HG03558 (cell line): ENCODE data around the gene SDCBP2.

ENCODE experiments used
- ATAC-seq: cut with Tn5 transposase; IDR thresholded peaks from one replicate; pipeline ENCODE4 v1.9.1; 2021; ENCODE audit warnings: moderate number of reproducible peaks; ENCODE audit not compliant: unreplicated experiment; ENCODE audit errors: extremely low read depth

The SDCBP2 gene

GRCh38 chr20:1299522-1299921 is 29.4 kb downstream of the SDCBP2 start:
- no peak for ATAC-seq

GRCh38 chr20:1298888-1299511 is 29.9 kb downstream of the SDCBP2 start:
- no peak for ATAC-seq

- ATAC-seq: no peak
These were observed 30.8 kb downstream of the SDCBP2 start for GRCh38 chr20:1298166-1298565.

- ATAC-seq: no peak
These were observed 31.5 kb downstream of the SDCBP2 start for GRCh38 chr20:1297486-1297885.

- no peak for ATAC-seq
These were observed 32.0 kb downstream of the SDCBP2 start for GRCh38 chr20:1296922-1297321.

GRCh38 chr20:1296117-1296610 is 32.8 kb downstream of the SDCBP2 start:
- no peak for ATAC-seq

GRCh38 chr20:1295276-1295930 is 33.5 kb downstream of the SDCBP2 start:
- no peak for ATAC-seq

GRCh38 chr20:1294497-1294896 is 34.4 kb downstream of the SDCBP2 start:
- ATAC-seq: no peak

- no peak for ATAC-seq
These were observed 35.1 kb downstream of the SDCBP2 start for GRCh38 chr20:1293641-1294379.

GRCh38 chr20:1292620-1293019 is 36.3 kb downstream of the SDCBP2 start:
- no peak for ATAC-seq

GRCh38 chr20:1291191-1291741 is 37.7 kb downstream of the SDCBP2 start:
- no peak for ATAC-seq

- no peak for ATAC-seq
These were observed 41.0 kb downstream of the SDCBP2 start for GRCh38 chr20:1287787-1288569.

GRCh38 chr20:1287306-1287705 is 41.6 kb downstream of the SDCBP2 start:
- ATAC-seq: no peak

GRCh38 chr20:1286267-1287024 is 42.5 kb downstream of the SDCBP2 start:
- ATAC-seq: no peak

GRCh38 chr20:1283522-1284510 is 45.1 kb downstream of the SDCBP2 start:
- ATAC-seq: no peak

GRCh38 chr20:1282966-1283365 is 46.0 kb downstream of the SDCBP2 start:
- no peak for ATAC-seq

GRCh38 chr20:1281279-1282057 is 47.5 kb downstream of the SDCBP2 start:
- no peak for ATAC-seq
